ENCODE results near the gene PRICKLE4. TPM values are rescaled to one million over a fixed set of nuclear protein-coding genes. Genes with fewer than 3 reads are reported as not detected.
A peak's percentile ranks its signal among the peaks of the same experiment; 100 is the strongest.

Gene PRICKLE4
- total and polyA plus RNA-seq, 2 of the 13 experiments (the other 11 are each of a cell fraction or from before 2014, with no cell fraction given): 0.92 to 1.2 TPM

- TF ChIP-seq RNF219 (CRISPR knock-in tag; IDR thresholded peaks at IDR 0.05): no peak
- TF ChIP-seq ZNF839 (CRISPR knock-in tag; IDR thresholded peaks at IDR 0.05; ENCODE audit: borderline replicate concordance): no peak
- TF ChIP-seq ZNF605 (CRISPR knock-in tag; IDR thresholded peaks at IDR 0.05): 0 out of 2 replicates have a peak, but pooled peaks have one; percentile 67
- no peak for TF ChIP-seq NFE2L1 (CRISPR knock-in tag; IDR thresholded peaks at IDR 0.05; ENCODE audit: borderline replicate concordance)
- TF ChIP-seq GATAD2A (CRISPR knock-in tag; IDR thresholded peaks at IDR 0.05): peak; percentile 70
- peak; percentile 98 for TF ChIP-seq XRCC5 (optimal IDR thresholded peaks at IDR 0.05; ENCODE audit: low read length)
- peak; percentile 73 for TF ChIP-seq FOSL2 (CRISPR knock-in tag; IDR thresholded peaks at IDR 0.05)
- peak; percentile 84 for TF ChIP-seq CCDC6 (CRISPR knock-in tag; IDR thresholded peaks at IDR 0.05)
- peak; percentile 66 for TF ChIP-seq TAF1 (CRISPR knock-in tag; IDR thresholded peaks at IDR 0.05)
- TF ChIP-seq ZNF343 (CRISPR knock-in tag; IDR thresholded peaks at IDR 0.05): peak; percentile 78; the same call in 1 of the 2 replicates
- peak; percentile 74; the same call in 1 of the 2 replicates for TF ChIP-seq ZNF510 (CRISPR knock-in tag; IDR thresholded peaks at IDR 0.05; ENCODE audit: low read depth)
- peak; percentile 95; the same call in 1 of the 2 replicates for TF ChIP-seq ZNF691 (CRISPR knock-in tag; IDR thresholded peaks at IDR 0.05; ENCODE audit: borderline replicate concordance, low read depth)
- no peak for TF ChIP-seq ZNF326 (CRISPR knock-in tag; IDR thresholded peaks at IDR 0.05; ENCODE audit: borderline replicate concordance)
- no peak for TF ChIP-seq ZNF557 (CRISPR knock-in tag; IDR thresholded peaks at IDR 0.05)
- TF ChIP-seq SMARCE1 (IDR thresholded peaks at IDR 0.05; ENCODE audit: borderline replicate concordance): no peak
- TF ChIP-seq ZNF572 (CRISPR knock-in tag; IDR thresholded peaks at IDR 0.05): 0 out of 2 replicates have a peak, but pooled peaks have one; percentile 71
- no peak for TF ChIP-seq RNF2 (conservative IDR thresholded peaks at IDR 0.05; ENCODE audit: low read depth)
- TF ChIP-seq ZNF292 (CRISPR knock-in tag; IDR thresholded peaks at IDR 0.05; ENCODE audit: borderline replicate concordance, low read depth): peak; percentile 35; the same call in 1 of the 2 replicates
- 0 out of 2 replicates have a peak, but pooled peaks have one; percentile 66 for TF ChIP-seq ZNF414 (CRISPR knock-in tag; IDR thresholded peaks at IDR 0.05)
- TF ChIP-seq POGZ (CRISPR knock-in tag; IDR thresholded peaks at IDR 0.05): peak; percentile 82
- peak; percentile 22; the same call in 1 of the 2 replicates for TF ChIP-seq MNT (IDR thresholded peaks at IDR 0.05)
- peak; percentile 83 for TF ChIP-seq ATF2 (CRISPR knock-in tag; IDR thresholded peaks at IDR 0.05)
- TF ChIP-seq ZNF709 (CRISPR knock-in tag; IDR thresholded peaks at IDR 0.05): no peak
- TF ChIP-seq PAF1 (CRISPR knock-in tag; IDR thresholded peaks at IDR 0.05): no peak
Observed at GRCh38 chr6:41779788-41780550, 613 bp upstream of the PRICKLE4 start, which contains the start of gene FRS3 (continued).

Measured in HepG2 (cell line).